ENCODE measurements around the gene TSPYL2. TPM values are rescaled to one million over a fixed set of nuclear protein-coding genes. Genes with fewer than 3 reads are reported as not detected.

Gene TSPYL2
- total and polyA plus RNA-seq, 2 donors (not counting 1 experiment from before 2014, with no cell fraction given), result 101 to 126 TPM

- Histone ChIP-seq H3K9ac (ENCODE audit: low read length) (no peak overlapping the region), H4K20me1 (ENCODE audit: control insufficient read depth, insufficient read depth, low read length, poor library complexity, severe bottlenecking) (no peaks in the 10 kb centered on the region), H3K79me2 (ENCODE audit: control insufficient read depth, insufficient read depth, low read length) (no peaks in the 10 kb centered on the region), H3K4me2 (replicated peaks; ENCODE audit: low read depth, low read length, poor library complexity, severe bottlenecking) (no peak overlapping the region), H3K4me1 (ENCODE audit: control insufficient read depth in 2 of 2, insufficient read depth in 2 of 2, low read length in 2 of 2) (peaks cover 0 to 3% of the 10 kb centered on the region in 2 donors), H3K4me3 (ENCODE audit: control extremely low read depth in 1 of 5, extremely low read depth in 1 of 5, insufficient read depth in 1 of 5, low read depth in 2 of 5, low read length in 4 of 5) (no peak overlapping the region), H3K27me3 (replicated peaks in 1 of 4; ENCODE audit: control extremely low read depth in 1 of 4, control insufficient read depth in 3 of 4, insufficient read depth in 4 of 4, low read length in 3 of 4) (peaks cover 0 to 2% (median 0%) of the 10 kb centered on the region in 4 experiments), H3K9me3 (ENCODE audit: control extremely low read depth in 1 of 3, control insufficient read depth in 2 of 3, insufficient read depth in 1 of 3, low read length in 2 of 3) (no peaks in the 10 kb centered on the region), H3K27ac (ENCODE audit: low read length in 2 of 2) (no peak overlapping the region), H3K36me3 (replicated peaks in 1 of 2; ENCODE audit: control extremely low read depth in 1 of 2, control insufficient read depth in 1 of 2, extremely low read depth in 1 of 2, insufficient read depth in 2 of 2, low read length in 1 of 2) (no peaks in the 10 kb centered on the region), H2AFZ (ENCODE audit: insufficient read depth, low read depth, low read length, poor library complexity, severe bottlenecking) (no peak overlapping the region)
- TF ChIP-seq EZH2 (IDR thresholded peaks at IDR 0.05; ENCODE audit: borderline replicate concordance, insufficient read depth, low read depth, low read length, poor library complexity, severe bottlenecking), result no peak
- TF ChIP-seq, protein P1, sequence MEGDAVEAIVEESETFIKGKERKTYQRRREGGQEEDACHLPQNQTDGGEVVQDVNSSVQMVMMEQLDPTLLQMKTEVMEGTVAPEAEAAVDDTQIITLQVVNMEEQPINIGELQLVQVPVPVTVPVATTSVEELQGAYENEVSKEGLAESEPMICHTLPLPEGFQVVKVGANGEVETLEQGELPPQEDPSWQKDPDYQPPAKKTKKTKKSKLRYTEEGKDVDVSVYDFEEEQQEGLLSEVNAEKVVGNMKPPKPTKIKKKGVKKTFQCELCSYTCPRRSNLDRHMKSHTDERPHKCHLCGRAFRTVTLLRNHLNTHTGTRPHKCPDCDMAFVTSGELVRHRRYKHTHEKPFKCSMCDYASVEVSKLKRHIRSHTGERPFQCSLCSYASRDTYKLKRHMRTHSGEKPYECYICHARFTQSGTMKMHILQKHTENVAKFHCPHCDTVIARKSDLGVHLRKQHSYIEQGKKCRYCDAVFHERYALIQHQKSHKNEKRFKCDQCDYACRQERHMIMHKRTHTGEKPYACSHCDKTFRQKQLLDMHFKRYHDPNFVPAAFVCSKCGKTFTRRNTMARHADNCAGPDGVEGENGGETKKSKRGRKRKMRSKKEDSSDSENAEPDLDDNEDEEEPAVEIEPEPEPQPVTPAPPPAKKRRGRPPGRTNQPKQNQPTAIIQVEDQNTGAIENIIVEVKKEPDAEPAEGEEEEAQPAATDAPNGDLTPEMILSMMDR (IDR thresholded peaks at IDR 0.05), result no peak
- no peak overlapping the region for H3K4me3 Mint-ChIP-seq
- POLR2A ChIA-PET, result no interaction called here
- H3K9me3 Mint-ChIP-seq (ENCODE audit: insufficient read depth), result no peaks in the 10 kb centered on the region
- CTCF ChIA-PET, result no interaction called here
- intact Hi-C loops (cut with micrococcal nuclease), result no loop called here
- no peak for DNase-seq
- peaks cover 2% of the 10 kb centered on the region for H3K27me3 Mint-ChIP-seq
- WGBS (ENCODE audit: insufficient coverage), result no CpG with 5 or more reads among the region's 6 CpGs
- H3K4me1 Mint-ChIP-seq, result peaks cover 6% of the 10 kb centered on the region
- no peak for ATAC-seq (ENCODE audit: low read depth)
- H3K27ac Mint-ChIP-seq, result no peak overlapping the region
These were observed 34.9 kb upstream of the TSPYL2 start for GRCh38 chrX:53047228-53047627.

- no peak for DNase-seq
- H3K9me3 Mint-ChIP-seq (ENCODE audit: insufficient read depth), result no peaks in the 10 kb centered on the region
- TF ChIP-seq, protein P1 (IDR thresholded peaks at IDR 0.05), result no peak
- TF ChIP-seq EZH2 (IDR thresholded peaks at IDR 0.05; ENCODE audit: borderline replicate concordance, insufficient read depth, low read depth, low read length, poor library complexity, severe bottlenecking), result no peak
- H3K4me3 Mint-ChIP-seq, result peak within 1 kb of the TSS; percentile 54
- H3K9me3 ChIP-seq (ENCODE audit: control extremely low read depth in 1 of 3, control insufficient read depth in 2 of 3, insufficient read depth in 1 of 3, low read length in 2 of 3), result no peaks in the 10 kb centered on the region
- H3K4me2 ChIP-seq (replicated peaks; ENCODE audit: low read depth, low read length, poor library complexity, severe bottlenecking), result peak within 1 kb of the TSS; percentile 60
- no peak within 1 kb of the TSS for H3K27ac ChIP-seq (ENCODE audit: low read length in 2 of 2)
- WGBS (ENCODE audit: insufficient coverage), result 5% methylated on average over 7 of the region's 38 CpGs
- intact Hi-C loops (cut with micrococcal nuclease), result no loop called here
- ChIA-PET CTCF (no interaction called here), POLR2A (interaction anchor here (0.7 kb wide), 1 partner anchor 281 kb away, joined by 3 read pairs; no protein-coding TSS in a partner anchor)
- peaks cover 6% of the 10 kb centered on the region for H3K4me1 Mint-ChIP-seq
- H3K36me3 ChIP-seq (replicated peaks in 1 of 2; ENCODE audit: control extremely low read depth in 1 of 2, control insufficient read depth in 1 of 2, extremely low read depth in 1 of 2, insufficient read depth in 2 of 2, low read length in 1 of 2), result no peaks in the 10 kb centered on the region
- H3K27me3 Mint-ChIP-seq, result peaks cover 2% of the 10 kb centered on the region
- H3K4me1 ChIP-seq (ENCODE audit: control insufficient read depth in 2 of 2, insufficient read depth in 2 of 2, low read length in 2 of 2), result peaks cover 0 to 3% of the 10 kb centered on the region in 2 donors
- no peak for ATAC-seq (ENCODE audit: low read depth)
- no peaks in the 10 kb centered on the region for H4K20me1 ChIP-seq (ENCODE audit: control insufficient read depth, insufficient read depth, low read length, poor library complexity, severe bottlenecking)
- peaks cover 0 to 2% (median 0%) of the 10 kb centered on the region in 4 experiments for H3K27me3 ChIP-seq (replicated peaks in 1 of 4; ENCODE audit: control extremely low read depth in 1 of 4, control insufficient read depth in 3 of 4, insufficient read depth in 4 of 4, low read length in 3 of 4)
- no peak within 1 kb of the TSS for H3K27ac Mint-ChIP-seq
- peak within 1 kb of the TSS; percentile 70 for H2AFZ ChIP-seq (ENCODE audit: insufficient read depth, low read depth, low read length, poor library complexity, severe bottlenecking)
- H3K4me3 ChIP-seq (ENCODE audit: control extremely low read depth in 1 of 5, extremely low read depth in 1 of 5, insufficient read depth in 1 of 5, low read depth in 2 of 5, low read length in 4 of 5), result peak within 1 kb of the TSS in 4 of 5 experiments; percentile 19 to 34 (median 28)
- H3K79me2 ChIP-seq (ENCODE audit: control insufficient read depth, insufficient read depth, low read length), result no peaks in the 10 kb centered on the region
- no peak within 1 kb of the TSS for H3K9ac ChIP-seq (ENCODE audit: low read length)
These were observed 33.7 kb upstream of the TSPYL2 start, which contains the start of gene GPR173 for GRCh38 chrX:53048169-53049126. TSS of gene GPR173 (plus strand) at chrX:53048789. CDS start at chrX:53076622, 27,833 bp downstream.
